ENCODE data around the gene SURF2.

SURF2 gene

DNA sequence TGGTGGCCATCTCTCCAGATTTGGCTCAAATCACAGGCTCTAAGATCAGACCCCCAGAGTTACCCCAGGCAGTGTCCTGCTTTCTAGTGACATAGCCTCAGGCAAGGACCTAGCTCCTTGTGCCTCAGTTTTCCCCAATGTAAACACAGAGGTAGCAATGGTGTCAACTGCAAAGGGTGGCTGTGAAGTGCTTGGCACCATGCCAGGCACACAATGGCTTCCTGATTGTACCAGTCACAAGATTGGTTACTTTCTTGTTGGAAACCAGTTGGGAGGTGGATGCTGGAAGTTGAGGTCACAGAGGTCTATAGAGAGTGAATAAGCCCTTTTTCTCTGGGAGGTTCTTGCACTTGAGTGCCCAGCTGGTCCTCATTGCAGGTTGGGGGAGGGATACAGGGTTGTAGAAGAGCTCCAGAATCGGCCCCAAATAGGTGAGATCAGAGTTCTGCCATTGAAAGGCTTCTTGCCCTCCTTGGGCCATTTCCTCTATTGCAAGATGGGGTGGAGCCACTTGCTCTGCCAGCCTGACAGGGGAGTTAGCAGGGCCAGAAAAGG, 22.1 kb downstream of the SURF2 start:
- TF ChIP-seq, protein P1, sequence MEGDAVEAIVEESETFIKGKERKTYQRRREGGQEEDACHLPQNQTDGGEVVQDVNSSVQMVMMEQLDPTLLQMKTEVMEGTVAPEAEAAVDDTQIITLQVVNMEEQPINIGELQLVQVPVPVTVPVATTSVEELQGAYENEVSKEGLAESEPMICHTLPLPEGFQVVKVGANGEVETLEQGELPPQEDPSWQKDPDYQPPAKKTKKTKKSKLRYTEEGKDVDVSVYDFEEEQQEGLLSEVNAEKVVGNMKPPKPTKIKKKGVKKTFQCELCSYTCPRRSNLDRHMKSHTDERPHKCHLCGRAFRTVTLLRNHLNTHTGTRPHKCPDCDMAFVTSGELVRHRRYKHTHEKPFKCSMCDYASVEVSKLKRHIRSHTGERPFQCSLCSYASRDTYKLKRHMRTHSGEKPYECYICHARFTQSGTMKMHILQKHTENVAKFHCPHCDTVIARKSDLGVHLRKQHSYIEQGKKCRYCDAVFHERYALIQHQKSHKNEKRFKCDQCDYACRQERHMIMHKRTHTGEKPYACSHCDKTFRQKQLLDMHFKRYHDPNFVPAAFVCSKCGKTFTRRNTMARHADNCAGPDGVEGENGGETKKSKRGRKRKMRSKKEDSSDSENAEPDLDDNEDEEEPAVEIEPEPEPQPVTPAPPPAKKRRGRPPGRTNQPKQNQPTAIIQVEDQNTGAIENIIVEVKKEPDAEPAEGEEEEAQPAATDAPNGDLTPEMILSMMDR (IDR thresholded peaks at IDR 0.05; ENCODE audit: low read depth, low read length), result no peak

DNA sequence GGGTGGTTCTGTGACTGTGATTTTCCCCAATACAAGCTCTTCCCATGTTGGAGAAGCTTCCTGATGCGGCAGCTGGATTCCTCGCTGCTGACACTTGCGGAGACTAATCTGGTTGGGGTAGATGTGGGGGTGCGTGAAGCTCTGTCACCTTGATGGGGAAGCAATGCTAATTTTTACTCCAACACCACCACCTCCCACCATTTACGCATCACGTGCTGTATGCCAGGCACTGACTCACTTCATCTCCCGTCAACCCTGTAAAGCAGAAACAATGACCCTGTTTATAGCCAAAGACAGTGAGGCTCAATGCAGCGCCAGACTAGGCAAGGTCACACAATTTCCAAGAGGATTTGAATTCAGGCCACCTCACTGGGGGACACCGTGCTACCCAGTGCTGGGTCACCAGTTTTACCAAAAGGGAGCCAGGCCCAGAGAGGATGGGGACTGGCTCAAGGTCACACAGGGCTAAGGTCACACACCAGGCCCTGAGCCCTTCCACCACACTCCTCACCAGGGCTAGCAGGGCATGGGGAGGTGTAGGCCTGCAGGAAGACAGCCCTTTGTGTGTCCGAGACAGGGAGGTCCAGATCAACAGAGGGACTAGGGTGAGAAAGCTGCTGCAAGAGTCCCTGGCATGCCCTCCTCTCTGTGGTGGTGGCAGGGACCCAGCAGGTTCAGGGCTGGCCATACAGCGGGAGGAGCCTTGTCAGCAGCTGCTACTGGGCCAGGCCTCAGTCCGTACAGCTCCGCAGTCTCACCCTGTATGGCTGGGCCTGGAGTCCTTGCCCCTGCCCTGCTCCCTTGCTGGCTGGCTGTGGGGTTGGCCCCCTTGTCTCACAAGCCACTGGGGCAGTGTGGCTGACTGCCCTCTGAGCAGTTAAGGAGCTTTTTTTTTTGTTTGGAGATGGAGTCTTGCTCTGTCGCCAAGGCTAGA, 23.1 kb downstream of the SURF2 start:
- H3K4me3 ChIP-seq (ENCODE audit: low read depth, low read length), result no peak overlapping the region
- TF ChIP-seq, protein P1 (IDR thresholded peaks at IDR 0.05; ENCODE audit: low read depth, low read length), result no peak

More for the DNA sequence above, 22.1 kb downstream of the SURF2 start:
- H3K4me3 ChIP-seq (ENCODE audit: low read depth, low read length), result no peak overlapping the region

DNA sequence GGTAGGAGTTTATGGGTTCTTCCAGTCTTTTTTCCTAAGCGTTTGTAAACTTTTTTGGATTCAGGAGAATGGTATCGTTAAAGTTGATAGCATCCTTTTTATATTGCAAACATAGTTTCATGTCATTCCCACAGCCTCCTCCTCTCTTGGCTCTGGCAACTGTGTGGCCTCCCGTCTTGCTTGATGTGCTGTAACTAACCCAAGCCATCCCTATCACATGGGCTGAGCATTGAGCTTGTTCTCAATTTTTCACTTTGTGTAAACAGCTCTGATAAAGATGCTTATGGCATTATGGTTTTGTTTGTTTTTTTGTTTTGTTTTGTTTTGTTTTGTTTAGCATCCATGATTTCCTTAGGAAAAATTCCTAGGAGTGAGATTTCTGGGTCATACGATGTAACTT, 24.4 kb downstream of the SURF2 start:
- TF ChIP-seq, protein P1 (IDR thresholded peaks at IDR 0.05; ENCODE audit: low read depth, low read length), result no peak

DNA sequence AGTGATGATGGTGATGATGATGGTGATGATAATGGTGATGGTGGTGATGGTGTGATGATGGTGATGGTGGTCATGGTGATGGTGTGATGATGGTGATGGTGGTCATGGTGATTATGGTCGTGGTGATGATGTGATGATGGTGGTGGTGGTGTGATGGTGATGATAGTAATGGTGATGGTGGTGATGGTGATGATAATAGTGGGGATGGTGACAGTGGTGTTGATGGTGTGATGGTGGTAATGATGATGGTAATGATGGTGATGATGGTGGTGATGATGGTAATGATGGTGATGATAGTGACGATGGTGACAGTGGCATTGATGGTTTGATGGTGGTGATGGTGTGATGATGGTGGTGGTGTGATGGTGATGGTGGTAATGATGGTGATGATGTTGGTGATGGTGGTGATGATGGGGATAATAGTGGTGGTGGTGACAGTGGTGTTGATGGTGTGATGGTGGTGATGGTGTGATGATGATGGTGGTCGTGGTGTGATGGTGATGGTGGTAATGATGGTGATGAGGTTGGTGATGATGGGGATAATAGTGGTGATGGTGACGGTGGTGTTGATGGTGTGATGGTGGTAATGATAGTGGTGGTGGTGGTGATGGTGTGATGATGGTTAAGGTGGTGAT, 26.3 kb downstream of the SURF2 start:
- TF ChIP-seq, protein P1 (IDR thresholded peaks at IDR 0.05; ENCODE audit: low read depth, low read length), result no peak
- no peak overlapping the region for H3K4me3 ChIP-seq (ENCODE audit: low read depth, low read length)

More for the DNA sequence above, 24.4 kb downstream of the SURF2 start:
- H3K4me3 ChIP-seq (ENCODE audit: low read depth, low read length), result no peak overlapping the region

DNA sequence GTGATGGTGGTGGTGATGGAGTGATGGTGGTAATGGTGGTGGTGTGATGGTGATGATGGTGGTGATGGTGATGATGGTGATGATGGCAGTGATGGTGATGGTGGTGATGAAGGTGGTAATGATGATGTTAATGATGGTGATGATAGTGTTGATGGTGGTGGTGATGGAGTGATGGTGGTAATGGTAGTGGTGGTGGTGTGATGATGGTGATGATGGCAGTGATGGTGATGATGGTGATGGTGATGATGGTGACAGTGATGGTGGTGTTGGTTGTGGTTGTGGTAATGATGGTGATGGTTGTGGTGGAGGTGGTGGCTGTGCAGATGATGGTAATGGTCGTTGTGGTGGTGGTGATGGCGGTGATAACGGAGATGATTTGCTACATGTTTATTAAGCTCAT, 27.1 kb downstream of the SURF2 start:
- TF ChIP-seq, protein P1 (IDR thresholded peaks at IDR 0.05; ENCODE audit: low read depth, low read length), result no peak

DNA sequence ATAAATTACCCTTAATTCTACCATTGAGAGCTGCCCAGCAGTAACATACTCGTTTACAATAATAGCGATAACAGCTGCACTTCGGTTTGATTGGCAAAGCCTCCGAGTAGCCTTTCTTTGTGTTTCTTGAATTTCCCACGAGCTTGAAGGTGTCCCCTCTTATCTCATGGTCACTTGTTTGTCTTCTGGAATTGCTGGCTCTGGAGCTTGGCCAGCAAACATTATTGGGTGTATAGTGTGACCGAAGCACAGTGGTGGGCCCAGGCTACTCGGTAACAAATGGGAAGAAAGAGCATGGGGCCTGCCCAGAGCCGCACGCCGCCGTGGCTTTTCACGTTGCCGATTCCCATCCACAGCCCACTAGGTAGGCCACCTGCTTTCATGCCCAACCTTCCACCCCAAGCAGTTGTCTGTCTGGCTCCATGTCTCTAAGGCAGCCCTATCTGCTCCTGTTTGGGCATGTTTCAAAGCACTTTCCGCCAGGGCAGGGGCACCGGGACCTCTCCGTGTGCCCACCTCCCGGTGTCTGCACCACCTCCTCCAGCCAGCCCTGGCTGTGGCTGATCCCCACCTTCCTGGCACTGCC, 28.5 kb downstream of the SURF2 start:
- TF ChIP-seq, protein P1 (IDR thresholded peaks at IDR 0.05; ENCODE audit: low read depth, low read length), result no peak
- no peak overlapping the region for H3K4me3 ChIP-seq (ENCODE audit: low read depth, low read length)

More for the DNA sequence above, 27.1 kb downstream of the SURF2 start:
- H3K4me3 ChIP-seq (ENCODE audit: low read depth, low read length), result no peak overlapping the region

Measured in WI38 (cell line).